WTC11 (cell line): ENCODE measurements around the gene USP48. TPM values are rescaled to one million over a fixed set of nuclear protein-coding genes. Genes with fewer than 3 reads are reported as not detected.

Source experiments
- ATAC-seq: fragments of 200-7000 bp; cut with Tn5 transposase; 2 replicates; pipeline ENCODE4 v1.10.0; 2021; ENCODE audit warnings: mild to moderate bottlenecking, moderate library complexity
- CTCF ChIA-PET: fragments of 300-600 bp; sonication (Branson Sonifier 250); formaldehyde crosslinking; loops from one replicate; lab custom pipeline; 2021; ENCODE audit warnings: antibody characterized with exemption; lab: Charles Lee
- POLR2A ChIA-PET: fragments of 350-600 bp; sonication (Branson Sonifier 250); formaldehyde crosslinking; loops from one replicate; lab custom pipeline; 2021; ENCODE audit warnings: antibody characterized with exemption; lab: Charles Lee
- DNase-seq: peaks from one replicate; pipeline ENCODE4 v3.0.0; 2021; ENCODE audit warnings: low spot score
- H3K27ac Mint-ChIP-seq: 2 replicates; pipeline ENCODE4 v1.8.0; 2021; ENCODE audit warnings: mixed read lengths
- H3K27me3 Mint-ChIP-seq: 2 replicates; pipeline ENCODE4 v1.8.0; 2021; ENCODE audit warnings: low read depth, mild to moderate bottlenecking, moderate library complexity, mixed read lengths
- H3K36me3 Mint-ChIP-seq: 2 replicates; pipeline ENCODE4 v1.8.0; 2021; ENCODE audit warnings: mixed read lengths
- H3K4me1 Mint-ChIP-seq: 2 replicates; pipeline ENCODE4 v1.8.0; 2022; ENCODE audit warnings: mixed read lengths
- H3K4me3 Mint-ChIP-seq: 2 replicates; pipeline ENCODE4 v1.8.0; 2021; ENCODE audit warnings: mild to moderate bottlenecking, moderate library complexity, mixed read lengths
- H3K9me3 Mint-ChIP-seq: 2 replicates; pipeline ENCODE4 v1.8.0; 2021; ENCODE audit warnings: mixed read lengths
- ATF1 ChIP-seq: sonication (generic); formaldehyde crosslinking; IDR thresholded peaks from 2 replicates; pipeline ENCODE4 v1.8.1; 2023; ENCODE audit warnings: mild to moderate bottlenecking, moderate library complexity, missing genetic modification reagents
- ATF2 ChIP-seq: sonication (generic); formaldehyde crosslinking; IDR thresholded peaks from 2 replicates; pipeline ENCODE4 v1.8.1; 2022; ENCODE audit warnings: low read depth, missing genetic modification reagents, borderline replicate concordance
- ETV6 ChIP-seq: sonication (generic); formaldehyde crosslinking; IDR thresholded peaks from 2 replicates; pipeline ENCODE4 v1.8.1; 2022; ENCODE audit warnings: mild to moderate bottlenecking, missing genetic modification reagents
- FOXK1 ChIP-seq: sonication (generic); formaldehyde crosslinking; IDR thresholded peaks from 2 replicates; pipeline ENCODE4 v1.8.0; 2022; ENCODE audit warnings: mild to moderate bottlenecking, moderate library complexity, missing genetic modification reagents
- FOXP4 ChIP-seq: sonication (generic); formaldehyde crosslinking; IDR thresholded peaks from 2 replicates; pipeline ENCODE4 v1.8.0; 2022; ENCODE audit warnings: mild to moderate bottlenecking, missing genetic modification reagents
- GRHL2 ChIP-seq: fragments of 250-450 bp; sonication (Bioruptor Pico); IDR thresholded peaks from 2 replicates; pipeline ENCODE4 v1.8.0; 2022; ENCODE audit warnings: mild to moderate bottlenecking, moderate library complexity; ENCODE audit not compliant: insufficient replicate concordance, severe bottlenecking
- GTF2I ChIP-seq: fragments of 250-450 bp; sonication (Bioruptor Pico); conservative IDR thresholded peaks from 2 replicates; pipeline ENCODE4 v1.4.0; 2021; ENCODE audit warnings: mild to moderate bottlenecking
- HMGA2 ChIP-seq: fragments of 250-450 bp; sonication (Bioruptor Pico); IDR thresholded peaks from 2 replicates; pipeline ENCODE4 v1.4.0; 2021; ENCODE audit warnings: mild to moderate bottlenecking, moderate library complexity
- IRF1 ChIP-seq: sonication (generic); formaldehyde crosslinking; IDR thresholded peaks from 2 replicates; pipeline ENCODE4 v1.8.0; 2023; ENCODE audit warnings: missing genetic modification reagents
- KAT7 ChIP-seq: sonication (generic); formaldehyde crosslinking; IDR thresholded peaks from 2 replicates; pipeline ENCODE4 v1.8.1; 2023; ENCODE audit warnings: missing genetic modification reagents, mild to moderate bottlenecking, borderline replicate concordance
- MLX ChIP-seq: sonication (generic); formaldehyde crosslinking; IDR thresholded peaks from 2 replicates; pipeline ENCODE4 v1.8.1; 2023; ENCODE audit warnings: mild to moderate bottlenecking, missing genetic modification reagents, moderate library complexity
- MYBL2 ChIP-seq: sonication (generic); formaldehyde crosslinking; IDR thresholded peaks from 2 replicates; pipeline ENCODE4 v1.8.1; 2023; ENCODE audit warnings: mild to moderate bottlenecking, moderate library complexity, missing genetic modification reagents
- NFYB ChIP-seq: sonication (generic); formaldehyde crosslinking; conservative IDR thresholded peaks from 2 replicates; pipeline ENCODE4 v1.8.0; 2022; ENCODE audit warnings: low read depth, missing genetic modification reagents
- NR1H2 ChIP-seq: sonication (generic); formaldehyde crosslinking; IDR thresholded peaks from 2 replicates; pipeline ENCODE4 v1.9.0; 2021; ENCODE audit warnings: mild to moderate bottlenecking, moderate library complexity, missing genetic modification reagents
- NR3C1 ChIP-seq: sonication (generic); formaldehyde crosslinking; conservative IDR thresholded peaks from 2 replicates; pipeline ENCODE4 v1.8.1; 2023; ENCODE audit warnings: low read depth, mild to moderate bottlenecking, missing genetic modification reagents
- STAT6 ChIP-seq: sonication (generic); formaldehyde crosslinking; conservative IDR thresholded peaks from 2 replicates; pipeline ENCODE4 v1.8.1; 2023; ENCODE audit warnings: mild to moderate bottlenecking, low read depth, missing genetic modification reagents, moderate library complexity
- ZNF232 ChIP-seq: sonication (generic); formaldehyde crosslinking; IDR thresholded peaks from 2 replicates; pipeline ENCODE4 v1.8.0; 2022; ENCODE audit warnings: mild to moderate bottlenecking, missing genetic modification reagents
- total RNA-seq: library from RNA; stranded (reverse); gene quantifications from 3 replicates; pipeline ENCODE4 v1.2.3, GENCODE V29; 2021

Gene USP48
- total RNA-seq, 1 experiment from 2014 or later: 86.9 TPM

GRCh38 chr1:21822349-21822748 is 39.4 kb upstream of the USP48 start (continued):
- TF ChIP-seq NR3C1 (CRISPR knock-in tag): no peak
- TF ChIP-seq GRHL2 (CRISPR knock-in tag): no peak
- TF ChIP-seq ZNF232 (CRISPR knock-in tag): no peak
- TF ChIP-seq STAT6 (CRISPR knock-in tag): no peak

- DNase-seq: no peak
- Mint-ChIP-seq H3K4me1 (peaks cover 4% of the 10 kb centered on the region), H3K36me3 (peaks cover 9% of the 10 kb centered on the region; the same call in 1 of the 2 replicates), H3K27ac (no peak overlapping the region; the same call in 1 of the 2 replicates), H3K27me3 (no peaks in the 10 kb centered on the region), H3K4me3 (no peak overlapping the region), H3K9me3 (no peaks in the 10 kb centered on the region)
- ATAC-seq: no peak
- TF ChIP-seq ATF1 (CRISPR knock-in tag): no peak
- TF ChIP-seq FOXP4: no peak
- TF ChIP-seq NR1H2: no peak
- no peak for TF ChIP-seq NFYB (CRISPR knock-in tag)
- no peak for TF ChIP-seq ATF2 (CRISPR knock-in tag)
- TF ChIP-seq ETV6 (CRISPR knock-in tag): no peak
- TF ChIP-seq HMGA2: no peak
- no peak for TF ChIP-seq MLX (CRISPR knock-in tag)
- no peak for TF ChIP-seq IRF1
- TF ChIP-seq FOXK1: no peak
- TF ChIP-seq ZNF232 (CRISPR knock-in tag): no peak
- POLR2A ChIA-PET: no interaction called here
- CTCF ChIA-PET: interaction anchor here (0.6 to 1.6 kb wide), 5 partner anchors 143 to 251 kb away, joined by 4 to 8 read pairs (median 5); no protein-coding TSS in a partner anchor
Measured at GRCh38 chr1:21821385-21822019, 38.6 kb upstream of the USP48 start.

- ATAC-seq: no peak
- DNase-seq: no peak
- CTCF ChIA-PET: interaction anchor here (0.7 to 1.0 kb wide), 2 partner anchors 203 to 1211 kb away, joined by 4 to 5 read pairs; no protein-coding TSS in a partner anchor
- Mint-ChIP-seq H3K36me3 (peaks cover 3% of the 10 kb centered on the region; the same call in 1 of the 2 replicates), H3K9me3 (no peaks in the 10 kb centered on the region)
- no peak for TF ChIP-seq KAT7 (CRISPR knock-in tag)
- TF ChIP-seq GTF2I (CRISPR knock-in tag): no peak
- no peak for TF ChIP-seq MYBL2 (CRISPR knock-in tag)
- TF ChIP-seq, all 79 proteins: peak for 0
- no peak overlapping the region for H3K27ac Mint-ChIP-seq
- POLR2A ChIA-PET: no interaction called here
- peaks cover 4% of the 10 kb centered on the region for H3K4me1 Mint-ChIP-seq
- H3K27me3 Mint-ChIP-seq: no peaks in the 10 kb centered on the region
- no peak overlapping the region for H3K4me3 Mint-ChIP-seq
Measured at GRCh38 chr1:21820597-21821232, 37.8 kb upstream of the USP48 start.
